HG03575 (cell line): ENCODE data around the gene TENM3.

Source experiments
- ATAC-seq: cut with Tn5 transposase; IDR thresholded peaks from one replicate; pipeline ENCODE4 v1.9.1; 2021; ENCODE audit not compliant: unreplicated experiment, insufficient number of reproducible peaks, low FRiP score; ENCODE audit errors: extremely low read depth

Gene TENM3

DNA sequence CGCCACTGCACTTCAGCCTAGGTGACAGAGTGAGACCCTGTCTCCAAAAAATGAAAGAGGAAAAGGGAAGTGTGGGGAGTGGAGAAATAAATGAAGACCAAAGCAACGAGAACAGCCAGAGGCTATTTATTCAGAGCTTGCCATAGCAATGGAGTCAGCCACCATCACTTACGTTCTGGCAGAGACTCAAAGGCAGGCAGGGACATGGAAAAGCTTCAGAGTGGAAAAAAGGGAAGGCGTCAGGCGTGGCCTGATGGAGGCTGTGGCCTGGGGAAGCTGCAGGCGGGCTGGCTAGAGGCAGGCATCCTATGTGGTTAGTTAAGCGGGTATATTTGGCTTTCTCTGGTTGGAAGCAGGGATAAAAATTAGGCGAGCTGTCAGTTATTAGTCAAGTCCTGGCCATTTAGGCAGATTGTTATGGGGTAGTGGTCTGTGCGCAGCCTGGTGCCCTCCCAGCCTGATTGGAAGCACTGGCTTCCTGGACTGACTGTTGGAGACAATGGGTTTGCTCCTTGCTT, 600.7 kb downstream of the TENM3 start:
- no peak for ATAC-seq

DNA sequence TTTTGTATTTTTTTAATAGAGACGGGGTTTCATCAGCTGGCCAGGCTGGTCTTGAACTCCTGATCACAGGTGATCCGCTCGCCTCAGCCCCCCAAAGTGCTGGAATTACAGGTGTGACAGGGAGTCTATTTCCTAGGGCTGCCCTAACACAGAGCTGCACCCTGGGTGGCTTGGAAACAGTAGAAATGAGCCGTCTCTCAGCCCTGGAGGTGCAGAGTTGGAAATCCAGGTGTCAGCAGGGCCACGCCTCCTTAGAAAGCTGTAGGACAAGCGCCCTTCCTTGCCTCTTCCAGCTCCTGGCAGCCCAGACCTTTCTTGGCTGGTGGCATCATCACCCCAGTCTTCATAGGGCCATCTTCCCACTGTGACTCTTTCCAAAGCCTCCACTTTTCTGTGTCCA, 602.4 kb downstream of the TENM3 start:
- no peak for ATAC-seq

GRCh38 chr4:182846036-182846435, 602.8 kb downstream of the TENM3 start:
- ATAC-seq: no peak

DNA sequence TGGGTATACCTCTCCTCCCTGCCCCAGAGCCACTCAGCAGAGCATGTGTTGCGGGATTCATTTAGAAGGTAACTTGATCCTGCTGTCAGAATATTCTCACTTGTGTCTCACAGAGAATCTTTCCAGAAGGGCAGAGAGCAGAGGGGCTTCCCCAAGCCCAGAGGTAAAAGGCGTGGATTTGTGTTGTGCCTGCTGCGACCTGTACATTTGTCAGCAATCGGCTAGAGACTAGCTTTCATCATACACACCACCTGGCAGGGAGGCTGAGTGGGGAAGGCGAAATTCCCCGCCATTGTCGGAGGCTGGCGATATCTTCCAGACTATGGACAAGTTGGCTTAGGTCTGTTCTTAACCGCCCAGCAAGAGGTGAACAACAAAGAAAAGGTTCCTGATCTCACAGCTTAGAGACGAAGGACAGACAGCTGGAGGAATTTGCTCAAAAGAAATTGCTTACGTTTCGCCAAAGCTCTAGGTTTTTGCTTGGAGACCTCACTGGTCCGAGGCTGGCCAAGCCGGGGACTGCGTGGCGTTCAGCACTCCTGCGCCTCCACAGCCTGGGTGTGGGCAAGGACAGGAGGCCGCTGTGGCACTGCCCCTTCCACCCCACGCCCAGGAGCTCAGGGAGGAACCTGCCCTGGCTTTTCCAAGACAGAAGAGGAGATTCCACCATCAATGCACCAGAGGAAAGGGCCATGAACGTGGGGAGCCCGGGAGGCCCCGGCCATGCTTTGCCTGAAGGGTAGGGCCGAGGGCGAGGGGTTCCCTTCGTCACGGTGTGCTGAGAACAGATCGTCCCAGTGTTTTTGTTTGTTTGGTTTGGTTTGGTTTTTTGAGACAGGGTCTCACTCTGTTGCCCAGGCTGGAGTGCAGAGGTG, 604.6 kb downstream of the TENM3 start:
- no peak for ATAC-seq

DNA sequence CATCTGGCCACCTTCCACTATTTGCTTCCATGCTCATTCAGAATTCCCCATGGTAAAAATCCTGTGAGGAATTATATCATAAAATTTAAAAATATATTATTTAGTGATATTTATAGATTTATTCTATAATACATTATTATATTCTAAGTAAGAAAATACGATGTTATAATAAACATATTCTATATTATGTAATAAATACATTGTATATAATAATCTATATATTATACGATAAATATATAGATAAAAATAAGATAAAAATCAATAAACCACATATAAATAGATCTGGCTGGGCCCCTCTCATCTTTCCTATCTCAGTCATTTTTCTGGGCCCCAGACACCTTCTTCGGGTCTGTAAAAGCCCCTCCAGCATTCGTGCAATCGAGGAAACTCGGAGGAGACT, 605.5 kb downstream of the TENM3 start:
- no peak for ATAC-seq
